PC-3 (cell line): ENCODE data around the gene C1QL4. TPM values are rescaled to one million over a fixed set of nuclear protein-coding genes. Genes with fewer than 3 reads are reported as not detected.
A peak's percentile ranks its signal among the peaks of the same experiment; 100 is the strongest.

Experiments
- ATAC-seq: fragments of 200-7000 bp; cut with Tn5 transposase; 2 replicates; pipeline ENCODE4 v1.9.1; 2020; ENCODE audit warnings: mild to moderate bottlenecking, moderate library complexity
- BruUV-seq: library from RNA; stranded (reverse); fragments of 400-500 nt; replicated peaks from 2 replicates; lab custom pipeline; 2021; lab: Mats Ljungman, UMichigan
- CTCF ChIA-PET: fragments of 300-600 bp; sonication (Branson Sonifier 250); formaldehyde crosslinking; loops from one replicate; lab custom pipeline; 2022; ENCODE audit warnings: antibody characterized with exemption; lab: Charles Lee
- POLR2A ChIA-PET: fragments of 300-600 bp; sonication (Branson Sonifier 250); formaldehyde crosslinking; loops from one replicate; lab custom pipeline; 2022; ENCODE audit warnings: antibody characterized with exemption; ENCODE audit not compliant: unreplicated experiment; lab: Charles Lee
- DNase-seq: peaks from one replicate; pipeline ENCODE4 v3.0.0-alpha.2; 2015
- H2AFZ ChIP-seq: fragments of 300-600 bp; sonication (generic); 2 replicates; pipeline ENCODE4 v1.6.0; 2016; ENCODE audit warnings: antibody characterized with exemption, low read length
- H3F3A ChIP-seq: fragments of 300-600 bp; sonication (generic); one replicate; pipeline ENCODE4 v1.6.0; 2017; ENCODE audit warnings: antibody characterized with exemption, low read length, control low read depth, mild to moderate bottlenecking; ENCODE audit not compliant: unreplicated experiment
- H3K27ac ChIP-seq: fragments of 300-600 bp; sonication (generic); 2 replicates; pipeline ENCODE4 v1.5.1; 2016; ENCODE audit warnings: mild to moderate bottlenecking, low read length
- H3K27me3 ChIP-seq: fragments of 300-600 bp; sonication (generic); 2 replicates; pipeline ENCODE4 v1.6.1; 2016; ENCODE audit warnings: low read length, mixed read lengths
- H3K36me3 ChIP-seq: fragments of 300-600 bp; sonication (generic); 2 replicates; pipeline ENCODE4 v1.6.1; 2016; ENCODE audit warnings: low read depth, mixed run types, low read length, mixed read lengths
- H3K4me1 ChIP-seq: fragments of 300-600 bp; sonication (generic); 2 replicates; pipeline ENCODE4 v1.5.1; 2016; ENCODE audit warnings: low read length; ENCODE audit not compliant: insufficient read depth
- H3K4me2 ChIP-seq: fragments of 300-600 bp; sonication (generic); 2 replicates; pipeline ENCODE4 v1.6.0; 2016; ENCODE audit warnings: low read length
- H3K4me3 ChIP-seq: fragments of 300-600 bp; sonication (generic); 2 replicates; pipeline ENCODE4 v1.5.1; 2016; ENCODE audit warnings: mild to moderate bottlenecking, low read length, mixed read lengths
- H3K79me2 ChIP-seq: fragments of 300-600 bp; sonication (generic); 2 replicates; pipeline ENCODE4 v1.6.1; 2017; ENCODE audit warnings: low read length, mixed read lengths
- H3K9ac ChIP-seq: fragments of 300-600 bp; sonication (generic); 2 replicates; pipeline ENCODE4 v1.6.0; 2016; ENCODE audit warnings: mild to moderate bottlenecking, low read length
- H3K9me2 ChIP-seq: fragments of 300-600 bp; sonication (generic); replicated peaks from 2 replicates; pipeline ENCODE4 v1.6.1; 2016; ENCODE audit warnings: mixed run types, low read length, mixed read lengths
- H3K9me3 ChIP-seq: fragments of 300-600 bp; sonication (generic); 2 replicates; pipeline ENCODE4 v1.6.1; 2016; ENCODE audit warnings: low read length, mixed read lengths
- H4K20me1 ChIP-seq: fragments of 300-600 bp; sonication (generic); 2 replicates; pipeline ENCODE4 v1.6.1; 2016; ENCODE audit warnings: low read length, mixed read lengths
- EZH2 ChIP-seq: fragments of 300-600 bp; sonication (generic); IDR thresholded peaks from one replicate; pipeline ENCODE4 v1.6.1; 2017; ENCODE audit warnings: antibody characterized with exemption, mild to moderate bottlenecking, low read length; ENCODE audit not compliant: unreplicated experiment
- EZH2phosphoT487 ChIP-seq: fragments of 300-600 bp; sonication (generic); IDR thresholded peaks from 2 replicates; pipeline ENCODE4 v1.6.1; 2018; ENCODE audit warnings: mild to moderate bottlenecking, antibody characterized with exemption, low read length, borderline replicate concordance
- intact Hi-C: fragments of 100-400 bp; cut with micrococcal nuclease; formaldehyde crosslinking; loops from 2 replicates; pipeline ENCODE4 v1.9.0; 2023
- total RNA-seq: library from RNA; depleted of rRNA; stranded (reverse); fragments of >200 nt; gene quantifications from 2 replicates; pipeline ENCODE4 v1.2.3, GENCODE V29; 2014
- TF ChIP-seq, protein P1 (sequence below): fragments of 300-600 bp; sonication (generic); conservative IDR thresholded peaks from 2 replicates; pipeline ENCODE4 v1.5.1; 2017; ENCODE audit warnings: antibody characterized with exemption, low read depth, mild to moderate bottlenecking, low read length

The C1QL4 gene
- total RNA-seq, 1 experiment from 2014 or later, result 5.3 TPM

DNA sequence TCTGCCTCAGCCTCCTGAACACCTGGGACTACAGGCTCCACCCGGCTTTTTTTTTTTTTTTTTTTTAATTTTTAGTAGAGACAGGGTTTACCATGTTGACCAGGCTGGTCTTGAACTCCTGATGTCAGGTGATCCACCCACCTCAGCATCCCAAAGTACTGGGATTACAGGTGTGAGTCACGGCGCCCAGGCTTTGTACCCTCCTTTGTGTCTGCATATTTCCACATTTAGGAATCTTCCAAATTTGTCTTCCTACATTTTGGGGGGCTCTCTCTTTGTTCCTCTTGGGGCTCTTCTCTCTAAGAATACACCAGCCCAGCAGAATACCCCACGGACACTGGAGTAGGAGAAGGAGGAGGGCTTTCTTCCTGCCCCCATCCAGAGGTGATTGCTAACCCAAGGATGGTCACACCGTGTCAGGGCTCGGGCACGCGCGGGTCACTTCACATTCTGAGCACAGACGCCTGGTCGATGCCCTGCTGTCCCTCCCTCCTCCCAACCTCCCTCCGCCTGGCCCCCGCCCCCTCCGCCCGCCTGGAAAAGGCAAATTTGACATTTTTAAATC lies 7.6 kb upstream of the C1QL4 start:
- H3F3A ChIP-seq, result no peaks in the 10 kb centered on the region
- peak overlapping the region; percentile 47; the same call in 1 of the 2 replicates for H2AFZ ChIP-seq
- ATAC-seq (no peak), DNase-seq (no peak)
- no peaks in the 10 kb centered on the region for H3K9me3 ChIP-seq
- CTCF ChIA-PET, result interaction anchor here (0.6 kb wide), 1 partner anchor 169 kb away, joined by 6 read pairs; no protein-coding TSS in a partner anchor
- TF ChIP-seq, protein P1, sequence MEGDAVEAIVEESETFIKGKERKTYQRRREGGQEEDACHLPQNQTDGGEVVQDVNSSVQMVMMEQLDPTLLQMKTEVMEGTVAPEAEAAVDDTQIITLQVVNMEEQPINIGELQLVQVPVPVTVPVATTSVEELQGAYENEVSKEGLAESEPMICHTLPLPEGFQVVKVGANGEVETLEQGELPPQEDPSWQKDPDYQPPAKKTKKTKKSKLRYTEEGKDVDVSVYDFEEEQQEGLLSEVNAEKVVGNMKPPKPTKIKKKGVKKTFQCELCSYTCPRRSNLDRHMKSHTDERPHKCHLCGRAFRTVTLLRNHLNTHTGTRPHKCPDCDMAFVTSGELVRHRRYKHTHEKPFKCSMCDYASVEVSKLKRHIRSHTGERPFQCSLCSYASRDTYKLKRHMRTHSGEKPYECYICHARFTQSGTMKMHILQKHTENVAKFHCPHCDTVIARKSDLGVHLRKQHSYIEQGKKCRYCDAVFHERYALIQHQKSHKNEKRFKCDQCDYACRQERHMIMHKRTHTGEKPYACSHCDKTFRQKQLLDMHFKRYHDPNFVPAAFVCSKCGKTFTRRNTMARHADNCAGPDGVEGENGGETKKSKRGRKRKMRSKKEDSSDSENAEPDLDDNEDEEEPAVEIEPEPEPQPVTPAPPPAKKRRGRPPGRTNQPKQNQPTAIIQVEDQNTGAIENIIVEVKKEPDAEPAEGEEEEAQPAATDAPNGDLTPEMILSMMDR, result no peak
- TF ChIP-seq EZH2phosphoT487 (no peak), EZH2 (no peak)
- no peak overlapping the region for H3K27ac ChIP-seq
- no peaks in the 10 kb centered on the region for H4K20me1 ChIP-seq
- peak overlapping the region; percentile 49; the same call in 1 of the 2 replicates for H3K4me3 ChIP-seq
- H3K79me2 ChIP-seq, result peaks cover 7% of the 10 kb centered on the region; the same call in 1 of the 2 replicates
- peaks cover 38% of the 10 kb centered on the region for H3K4me1 ChIP-seq
- POLR2A ChIA-PET, result no interaction called here
- no peaks in the 10 kb centered on the region for H3K36me3 ChIP-seq
- H3K9ac ChIP-seq, result no peak overlapping the region
- H3K4me2 ChIP-seq, result peak overlapping the region; percentile 77
- no peaks in the 10 kb centered on the region for H3K9me2 ChIP-seq
- BruUV-seq, result no TSS peak
- intact Hi-C loops, result no loop called here
- peaks cover 21% of the 10 kb centered on the region for H3K27me3 ChIP-seq

DNA sequence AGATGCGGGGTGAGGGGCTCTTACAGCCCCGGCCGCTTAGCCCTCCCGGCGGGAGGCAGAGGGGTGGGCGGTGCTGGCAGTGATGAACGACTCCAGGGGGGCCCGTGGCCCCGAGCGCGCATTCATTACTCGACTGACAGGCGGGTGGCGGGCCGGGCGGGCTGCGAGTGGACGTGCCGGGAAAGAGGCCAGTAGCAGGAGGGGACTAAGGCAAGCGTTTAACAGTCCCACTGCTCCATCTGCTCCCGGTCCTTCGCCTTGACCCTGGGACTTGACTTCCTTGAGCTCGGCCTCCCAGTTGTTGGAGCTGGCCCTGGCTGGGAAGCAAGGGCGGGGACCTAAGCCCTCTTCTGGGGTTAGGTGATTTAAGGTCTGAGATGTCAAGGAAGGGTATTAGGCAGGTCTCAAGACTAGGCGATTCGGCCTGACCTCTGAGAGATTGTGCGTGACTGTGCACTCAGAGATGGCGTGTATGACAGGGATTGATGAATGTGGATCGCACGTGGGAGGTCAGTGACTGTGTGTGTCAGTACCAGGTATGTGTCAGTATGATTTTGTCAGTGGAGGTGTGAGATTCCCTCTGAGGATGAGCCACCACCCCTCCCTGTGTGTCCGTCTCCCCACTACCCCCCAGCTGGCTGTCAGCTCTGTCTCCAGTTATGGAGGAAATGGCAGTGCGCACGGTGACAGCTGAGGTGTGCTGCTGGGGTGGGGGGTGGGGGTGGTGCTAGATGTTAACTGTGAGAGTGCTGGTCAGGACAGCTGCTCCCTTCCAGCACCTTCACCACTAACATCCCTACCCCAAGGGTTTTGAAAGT lies 6.1 kb upstream of the C1QL4 start:
- Histone ChIP-seq H3K4me1 (peaks cover 33% of the 10 kb centered on the region), H4K20me1 (no peaks in the 10 kb centered on the region), H2AFZ (peak overlapping the region; percentile 82), H3K36me3 (no peaks in the 10 kb centered on the region), H3K4me2 (peak overlapping the region; percentile 76), H3K9me3 (no peaks in the 10 kb centered on the region), H3K4me3 (peak overlapping the region; percentile 53), H3K27me3 (peaks cover 21% of the 10 kb centered on the region), H3K79me2 (no peaks in the 10 kb centered on the region), H3K27ac (no peak overlapping the region), H3K9ac (no peak overlapping the region), H3K9me2 (no peaks in the 10 kb centered on the region), H3F3A (no peaks in the 10 kb centered on the region)
- DNase-seq (no peak), ATAC-seq (no peak)
- ChIA-PET POLR2A (no interaction called here), CTCF (interaction anchor here (0.5 to 2.0 kb wide), 7 partner anchors 11 to 61 kb away, joined by 3 to 6 read pairs (median 3); partner anchors contain the start of genes SPATS2 and TROAP)
- no TSS peak for BruUV-seq
- intact Hi-C loops, result no loop called here
- TF ChIP-seq EZH2phosphoT487 (no peak), EZH2 (no peak)
- TF ChIP-seq, protein P1, result no peak
